HepG2 (cell line): ENCODE results near the gene ZCCHC9. TPM values are rescaled to one million over a fixed set of nuclear protein-coding genes. Genes with fewer than 3 reads are reported as not detected.
A peak's percentile ranks its signal among the peaks of the same experiment; 100 is the strongest.

Experiments used
- ATF2 ChIP-seq: sonication (generic); formaldehyde crosslinking; IDR thresholded peaks from 2 replicates; pipeline ENCODE4 v1.4.0; 2020; ENCODE audit warnings: missing genetic modification reagents
- FOXJ3 ChIP-seq: sonication (generic); formaldehyde crosslinking; IDR thresholded peaks from 2 replicates; pipeline ENCODE4 v1.4.0; 2020; ENCODE audit warnings: missing genetic modification reagents, mild to moderate bottlenecking, borderline replicate concordance
- FOXO1 ChIP-seq: sonication (generic); formaldehyde crosslinking; IDR thresholded peaks from 2 replicates; pipeline ENCODE4 v1.4.0; 2020; ENCODE audit warnings: missing genetic modification reagents
- HNF4A ChIP-seq: sonication (generic); formaldehyde crosslinking; IDR thresholded peaks from 2 replicates; pipeline ENCODE4 v1.4.0; 2020; ENCODE audit warnings: missing genetic modification reagents
- IKZF5 ChIP-seq: IDR thresholded peaks from 2 replicates; pipeline ENCODE4 v1.6.1; 2018; ENCODE audit warnings: missing genetic modification reagents, mild to moderate bottlenecking, missing compliant biosample characterization
- KDM3A ChIP-seq: IDR thresholded peaks from 2 replicates; pipeline ENCODE4 v1.6.1; 2018; ENCODE audit warnings: low read depth, missing compliant biosample characterization
- LCORL ChIP-seq, 2 experiments: fragments of 450-650 bp in 1 of 2; sonication (generic) in 1 of 2; formaldehyde crosslinking in 1 of 2; IDR thresholded peaks; 2 replicates each; pipeline versions ENCODE4 v1.5.0 to v1.6.1; 2017 to 2020; ENCODE audit warnings: antibody characterized with exemption in 1 of 2, missing genetic modification reagents in 1 of 2
- MEIS1 ChIP-seq: sonication (generic); formaldehyde crosslinking; IDR thresholded peaks from 2 replicates; pipeline ENCODE4 v1.9.0; 2021; ENCODE audit warnings: mild to moderate bottlenecking, missing genetic modification reagents, moderate library complexity, borderline replicate concordance
- MIER2 ChIP-seq: IDR thresholded peaks from 2 replicates; pipeline ENCODE4 v1.6.1; 2016; ENCODE audit warnings: missing biosample characterization, missing genetic modification reagents
- MXD4 ChIP-seq: IDR thresholded peaks from 2 replicates; pipeline ENCODE4 v1.6.1; 2016; ENCODE audit warnings: mild to moderate bottlenecking, missing biosample characterization, missing genetic modification reagents
- NCOA2 ChIP-seq: sonication (generic); formaldehyde crosslinking; IDR thresholded peaks from 2 replicates; pipeline ENCODE4 v1.8.0; 2022; ENCODE audit warnings: inconsistent platforms
- NFIC ChIP-seq: IDR thresholded peaks from 2 replicates; pipeline ENCODE4 v1.6.1; 2012; ENCODE audit warnings: mild to moderate bottlenecking, low read length, inconsistent platforms
- SMAD3 ChIP-seq: sonication (generic); formaldehyde crosslinking; IDR thresholded peaks from 2 replicates; pipeline ENCODE4 v1.4.0; 2020; ENCODE audit warnings: missing genetic modification reagents
- SRSF4 ChIP-seq: fragments of 200-400 bp; formaldehyde crosslinking; IDR thresholded peaks from one replicate; pipeline ENCODE4 v1.6.1; 2018; ENCODE audit warnings: mild to moderate bottlenecking, low read depth, low read length, moderate library complexity; ENCODE audit not compliant: poor library complexity, severe bottlenecking
- TFAP4 ChIP-seq: sonication (generic); IDR thresholded peaks from 2 replicates; pipeline ENCODE4 v1.6.1; 2016; ENCODE audit warnings: low read depth, borderline replicate concordance
- XBP1 ChIP-seq: sonication (generic); formaldehyde crosslinking; IDR thresholded peaks from 2 replicates; pipeline ENCODE4 v1.5.0; 2020; ENCODE audit warnings: missing genetic modification reagents
- ZBTB20 ChIP-seq: sonication (generic); formaldehyde crosslinking; IDR thresholded peaks from 2 replicates; pipeline ENCODE4 v1.8.1; 2023; ENCODE audit warnings: missing genetic modification reagents, low read depth, mild to moderate bottlenecking, borderline replicate concordance
- ZNF180 ChIP-seq: sonication (generic); formaldehyde crosslinking; IDR thresholded peaks from 2 replicates; pipeline ENCODE4 v1.4.0; 2020; ENCODE audit warnings: low read depth, missing genetic modification reagents, borderline replicate concordance
- ZNF205 ChIP-seq: IDR thresholded peaks from 2 replicates; pipeline ENCODE4 v1.6.1; 2018; ENCODE audit warnings: missing biosample characterization, missing genetic modification reagents
- ZNF510 ChIP-seq: sonication (generic); formaldehyde crosslinking; IDR thresholded peaks from 2 replicates; pipeline ENCODE4 v1.4.0; 2020; ENCODE audit warnings: low read depth, mild to moderate bottlenecking, missing genetic modification reagents
- ZNF713 ChIP-seq: sonication (generic); formaldehyde crosslinking; IDR thresholded peaks from 2 replicates; pipeline ENCODE4 v1.4.0; 2020; ENCODE audit warnings: mild to moderate bottlenecking, missing genetic modification reagents
- ZNF780A ChIP-seq: sonication (generic); formaldehyde crosslinking; IDR thresholded peaks from 2 replicates; pipeline ENCODE4 v1.8.0; 2022; ENCODE audit warnings: mild to moderate bottlenecking, missing genetic modification reagents, moderate library complexity
- ZNF850 ChIP-seq: sonication (generic); formaldehyde crosslinking; conservative IDR thresholded peaks from 2 replicates; pipeline ENCODE4 v1.9.0; 2021; ENCODE audit warnings: mild to moderate bottlenecking, missing genetic modification reagents
- ZZZ3 ChIP-seq: sonication (generic); formaldehyde crosslinking; IDR thresholded peaks from 2 replicates; pipeline ENCODE4 v1.4.0; 2020; ENCODE audit warnings: missing genetic modification reagents, mild to moderate bottlenecking, borderline replicate concordance
- polyA plus RNA-seq, 8 experiments: library from polyadenylated mRNA; depleted of rRNA in 3 of 8; stranded (reverse) in 7 of 8; unstranded in 1 of 8; fragments of >200 nt; fragmentation: Illumina TruSeq in 4 of 8; extraction: Trizol in 4 of 8; gene quantifications; 2 replicates each; pipeline versions ENCODE4 v1.2.1 to v1.2.3, GENCODE V29; 2011 to 2016; ENCODE audit warnings: low read depth in 4 of 8, missing spikeins in 1 of 8, mixed read lengths in 1 of 8; ENCODE audit not compliant: insufficient read depth in 1 of 8
- total RNA-seq, 5 experiments: library from RNA; depleted of rRNA; stranded (reverse); fragments of >200 nt; fragmentation: Illumina TruSeq; extraction: Trizol; gene quantifications; 2 replicates each; pipeline ENCODE4 v1.2.3, GENCODE V29; 2016; ENCODE audit warnings: low read depth in 1 of 5
- TF ChIP-seq, protein P1 (sequence below): sonication (generic); formaldehyde crosslinking; conservative IDR thresholded peaks from 2 replicates; pipeline ENCODE4 v1.4.0; 2020; ENCODE audit warnings: missing genetic modification reagents
- TF ChIP-seq, protein P2 (sequence below): IDR thresholded peaks from 2 replicates; pipeline ENCODE4 v1.6.1; 2016; ENCODE audit warnings: low read depth, borderline replicate concordance

Gene ZCCHC9
- total and polyA plus RNA-seq, 2 of the 13 experiments (the other 11 are each of a cell fraction or from before 2014, with no cell fraction given) = 28.7 to 52.5 TPM

DNA sequence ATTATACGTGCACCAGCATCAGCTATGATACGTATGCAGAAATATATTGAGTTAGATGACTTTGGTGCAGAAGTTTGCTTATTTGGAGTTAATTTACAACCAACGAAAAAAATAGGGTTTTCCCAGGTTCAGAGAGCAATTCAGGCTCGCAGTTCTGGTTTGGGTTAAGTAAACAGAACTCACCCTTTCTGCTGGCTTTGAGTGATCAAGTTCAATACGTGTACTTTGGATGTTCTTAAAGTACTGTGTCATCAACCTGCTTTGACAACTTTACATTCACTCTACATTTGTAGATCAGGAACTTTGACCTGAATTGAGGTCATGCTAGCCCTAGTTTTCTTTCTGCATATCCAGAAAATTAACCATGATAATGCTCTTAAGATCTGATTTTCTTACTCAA is 51.8 kb downstream of the ZCCHC9 start (continued):
- TF ChIP-seq, protein P1, sequence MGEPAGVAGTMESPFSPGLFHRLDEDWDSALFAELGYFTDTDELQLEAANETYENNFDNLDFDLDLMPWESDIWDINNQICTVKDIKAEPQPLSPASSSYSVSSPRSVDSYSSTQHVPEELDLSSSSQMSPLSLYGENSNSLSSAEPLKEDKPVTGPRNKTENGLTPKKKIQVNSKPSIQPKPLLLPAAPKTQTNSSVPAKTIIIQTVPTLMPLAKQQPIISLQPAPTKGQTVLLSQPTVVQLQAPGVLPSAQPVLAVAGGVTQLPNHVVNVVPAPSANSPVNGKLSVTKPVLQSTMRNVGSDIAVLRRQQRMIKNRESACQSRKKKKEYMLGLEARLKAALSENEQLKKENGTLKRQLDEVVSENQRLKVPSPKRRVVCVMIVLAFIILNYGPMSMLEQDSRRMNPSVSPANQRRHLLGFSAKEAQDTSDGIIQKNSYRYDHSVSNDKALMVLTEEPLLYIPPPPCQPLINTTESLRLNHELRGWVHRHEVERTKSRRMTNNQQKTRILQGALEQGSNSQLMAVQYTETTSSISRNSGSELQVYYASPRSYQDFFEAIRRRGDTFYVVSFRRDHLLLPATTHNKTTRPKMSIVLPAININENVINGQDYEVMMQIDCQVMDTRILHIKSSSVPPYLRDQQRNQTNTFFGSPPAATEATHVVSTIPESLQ (CRISPR knock-in tag) = 0 out of 2 replicates have a peak, but pooled peaks have one; percentile 43
- TF ChIP-seq KDM3A (CRISPR knock-in tag) (no peak), NFIC (peak; percentile 84), HNF4A (CRISPR knock-in tag) (peak; percentile 97), XBP1 (CRISPR knock-in tag) (peak; percentile 79; the same call in 1 of the 2 replicates), FOXJ3 (CRISPR knock-in tag) (peak; percentile 85; the same call in 1 of the 2 replicates), MEIS1 (CRISPR knock-in tag) (peak; percentile 76; the same call in 1 of the 2 replicates), ZNF713 (CRISPR knock-in tag) (no peak), ZZZ3 (no peak), ZNF510 (CRISPR knock-in tag) (no peak), ATF2 (CRISPR knock-in tag) (peak; percentile 81; the same call in 1 of the 2 replicates), ZNF850 (CRISPR knock-in tag) (no peak), ZNF180 (CRISPR knock-in tag) (no peak), ZNF205 (CRISPR knock-in tag) (peak; percentile 64; the same call in 1 of the 2 replicates), ZBTB20 (CRISPR knock-in tag) (peak; percentile 85; the same call in 1 of the 2 replicates), TFAP4 (peak; percentile 24; the same call in 1 of the 2 replicates), FOXO1 (CRISPR knock-in tag) (peak; percentile 77; the same call in 1 of the 2 replicates), NCOA2 (CRISPR knock-in tag) (peak; percentile 82), ZNF780A (no peak), SMAD3 (peak; percentile 79), LCORL (IDR thresholded peaks at IDR 0.05) (no peak), LCORL (CRISPR knock-in tag; IDR thresholded peaks at IDR 0.05) (peak; percentile 80; the same call in 1 of the 2 replicates), MIER2 (CRISPR knock-in tag) (peak; percentile 61; the same call in 1 of the 2 replicates), SRSF4 (no peak), IKZF5 (CRISPR knock-in tag) (peak; percentile 66; the same call in 1 of the 2 replicates), MXD4 (CRISPR knock-in tag) (peak; percentile 41; the same call in 1 of the 2 replicates)
- TF ChIP-seq, protein P2, sequence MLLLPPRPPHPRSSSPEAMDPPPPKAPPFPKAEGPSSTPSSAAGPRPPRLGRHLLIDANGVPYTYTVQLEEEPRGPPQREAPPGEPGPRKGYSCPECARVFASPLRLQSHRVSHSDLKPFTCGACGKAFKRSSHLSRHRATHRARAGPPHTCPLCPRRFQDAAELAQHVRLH (CRISPR knock-in tag) = no peak
